Ishikawa (cell line): Measurements from ENCODE around the gene CRACR2B.

Source experiments
- CEBPB ChIP-seq: IDR thresholded peaks from 2 replicates; pipeline ENCODE4 v1.6.1; 2012
- EGR1 ChIP-seq: IDR thresholded peaks from 2 replicates; pipeline ENCODE4 v1.6.1; 2012
- EP300 ChIP-seq: IDR thresholded peaks from 2 replicates; pipeline ENCODE4 v1.6.1; 2012; ENCODE audit warnings: borderline replicate concordance
- FOXM1 ChIP-seq: IDR thresholded peaks from 2 replicates; pipeline ENCODE4 v1.6.1; 2012; ENCODE audit warnings: low read depth, borderline replicate concordance
- MAX ChIP-seq: IDR thresholded peaks from 2 replicates; pipeline ENCODE4 v1.6.1; 2012
- NFIC ChIP-seq: IDR thresholded peaks from 2 replicates; pipeline ENCODE4 v1.6.1; 2012
- RAD21 ChIP-seq: IDR thresholded peaks from 2 replicates; pipeline ENCODE4 v1.6.1; 2012; ENCODE audit warnings: low read depth
- TAF1 ChIP-seq: IDR thresholded peaks from 2 replicates; pipeline ENCODE4 v1.6.1; 2012; ENCODE audit warnings: low read depth, mild to moderate bottlenecking
- TCF12 ChIP-seq: IDR thresholded peaks from 2 replicates; pipeline ENCODE4 v1.6.1; 2012; ENCODE audit warnings: low read depth
- TEAD4 ChIP-seq: IDR thresholded peaks from 2 replicates; pipeline ENCODE4 v1.6.1; 2012
- YY1 ChIP-seq: IDR thresholded peaks from 2 replicates; pipeline ENCODE4 v1.6.1; 2012; ENCODE audit warnings: low read depth
- ZBTB7A ChIP-seq: IDR thresholded peaks from 2 replicates; pipeline ENCODE4 v1.6.1; 2012; ENCODE audit warnings: low read depth
- TF ChIP-seq, protein P1 (sequence below): IDR thresholded peaks from 2 replicates; pipeline ENCODE4 v1.6.1; 2012
- TF ChIP-seq, protein P2 (sequence below): IDR thresholded peaks from 2 replicates; pipeline ENCODE4 v1.6.1; 2012; ENCODE audit warnings: low read depth, mild to moderate bottlenecking

CRACR2B gene

DNA sequence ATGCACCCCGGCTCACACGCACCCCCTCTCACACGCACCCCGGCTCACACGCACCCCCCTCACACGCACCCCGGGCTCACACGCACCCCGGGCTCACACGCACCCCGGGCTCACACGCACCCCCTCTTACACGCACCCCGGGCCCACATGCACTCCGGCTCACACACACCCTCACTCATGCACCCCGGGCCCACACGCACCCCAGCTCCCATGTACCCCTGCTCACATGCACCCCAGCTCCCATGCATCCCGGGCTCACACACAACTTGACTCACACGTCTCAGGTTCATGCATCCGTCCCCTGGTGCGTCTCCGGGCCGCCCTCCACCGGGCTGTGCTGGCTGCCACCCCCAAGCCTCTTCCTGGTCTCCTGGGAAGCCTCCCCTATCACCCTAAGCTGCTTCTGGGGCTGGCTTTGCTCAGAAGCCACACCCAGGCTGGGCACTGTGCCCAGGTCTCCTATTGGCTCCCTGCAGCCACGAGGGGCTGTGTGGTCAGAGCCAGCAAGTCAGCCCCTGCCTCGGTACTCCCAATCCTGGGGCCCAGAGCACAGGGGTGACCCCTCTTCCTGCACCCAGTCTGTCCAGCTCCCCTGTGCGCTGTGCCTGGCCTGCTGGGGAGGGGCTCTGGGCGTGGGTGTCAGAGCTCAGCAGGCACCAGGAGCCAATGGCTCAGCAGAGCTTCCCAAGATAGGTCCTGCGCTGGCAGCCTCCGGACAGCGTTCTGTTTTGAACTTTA is 31.8 kb downstream of the CRACR2B start:
- TF ChIP-seq NFIC (peak; percentile 57; the same call in 1 of the 2 replicates), CEBPB (no peak), MAX (no peak), EGR1 (peak; percentile 76)
- TF ChIP-seq, protein P1, sequence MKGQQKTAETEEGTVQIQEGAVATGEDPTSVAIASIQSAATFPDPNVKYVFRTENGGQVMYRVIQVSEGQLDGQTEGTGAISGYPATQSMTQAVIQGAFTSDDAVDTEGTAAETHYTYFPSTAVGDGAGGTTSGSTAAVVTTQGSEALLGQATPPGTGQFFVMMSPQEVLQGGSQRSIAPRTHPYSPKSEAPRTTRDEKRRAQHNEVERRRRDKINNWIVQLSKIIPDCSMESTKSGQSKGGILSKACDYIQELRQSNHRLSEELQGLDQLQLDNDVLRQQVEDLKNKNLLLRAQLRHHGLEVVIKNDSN, result peak; percentile 93

DNA sequence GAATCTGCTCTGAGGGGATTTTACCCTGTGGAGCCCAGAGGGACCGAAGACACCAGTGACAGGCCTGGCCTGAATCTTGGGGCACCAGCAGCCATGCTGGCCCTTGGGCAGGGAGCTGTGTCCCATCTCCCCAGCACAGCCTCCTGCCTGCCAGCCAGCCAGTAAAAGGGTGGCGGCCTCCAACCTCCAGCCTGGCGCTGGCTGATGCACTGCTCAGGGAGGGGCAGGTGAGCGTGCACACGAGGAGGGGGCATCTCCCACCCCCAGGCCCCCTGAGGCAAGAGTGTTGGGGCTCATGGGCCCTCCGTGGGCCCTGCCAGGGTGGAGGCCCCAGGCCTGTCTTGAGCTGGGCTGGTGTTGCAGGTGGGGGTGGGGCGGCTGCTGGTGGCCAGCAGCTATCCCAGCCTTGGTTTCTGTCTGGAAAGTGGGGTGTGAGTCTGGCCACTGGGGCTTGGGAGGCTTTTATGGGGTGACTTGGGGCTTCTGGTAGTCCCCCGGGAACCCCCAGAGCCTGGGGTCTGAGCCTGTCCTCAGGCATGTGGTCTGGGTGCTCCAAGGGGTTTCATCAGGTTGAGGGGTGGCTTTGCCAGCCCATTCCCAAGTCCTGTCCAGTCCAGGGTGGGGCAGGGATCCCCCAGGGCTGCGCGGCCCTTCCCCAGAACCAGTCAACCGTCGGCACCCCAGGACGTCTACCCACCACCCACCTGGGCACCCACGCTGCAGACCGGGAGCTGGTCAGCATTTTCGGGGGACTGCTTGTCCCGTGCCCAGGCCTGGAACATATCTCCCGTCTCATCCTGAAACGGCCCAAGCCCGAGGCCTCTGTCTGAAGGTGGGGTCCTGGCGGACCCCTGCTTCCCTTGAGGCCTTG is 32.8 kb downstream of the CRACR2B start:
- TF ChIP-seq NFIC, result no peak
- no peak for TF ChIP-seq YY1
- no peak for TF ChIP-seq EGR1
- no peak for TF ChIP-seq TEAD4
- no peak for TF ChIP-seq TCF12
- TF ChIP-seq TAF1, result no peak
- TF ChIP-seq, protein P1, result no peak
- TF ChIP-seq FOXM1, result no peak
- no peak for TF ChIP-seq EP300
- no peak for TF ChIP-seq CEBPB

DNA sequence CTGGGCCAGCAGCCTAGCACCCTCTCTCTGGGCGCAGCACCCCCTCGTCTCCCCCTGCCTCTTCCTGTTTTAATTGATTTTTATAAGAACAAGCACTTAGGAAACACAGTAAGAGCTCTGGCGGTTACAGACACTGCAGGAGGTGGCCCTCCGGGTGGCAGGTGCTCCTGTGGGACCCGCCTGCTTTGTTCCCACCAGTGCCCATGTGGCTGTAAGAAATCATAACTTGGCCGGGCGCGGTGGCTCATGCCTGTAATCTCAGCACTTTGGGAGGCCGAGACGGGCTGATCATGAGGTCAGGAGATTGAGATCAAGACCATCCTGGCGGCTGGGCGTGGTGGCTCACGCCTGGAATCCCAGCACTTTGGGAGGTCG is 33.4 kb downstream of the CRACR2B start:
- TF ChIP-seq FOXM1, result no peak
- no peak for TF ChIP-seq EGR1
- TF ChIP-seq EP300, result no peak
- TF ChIP-seq, protein P2, sequence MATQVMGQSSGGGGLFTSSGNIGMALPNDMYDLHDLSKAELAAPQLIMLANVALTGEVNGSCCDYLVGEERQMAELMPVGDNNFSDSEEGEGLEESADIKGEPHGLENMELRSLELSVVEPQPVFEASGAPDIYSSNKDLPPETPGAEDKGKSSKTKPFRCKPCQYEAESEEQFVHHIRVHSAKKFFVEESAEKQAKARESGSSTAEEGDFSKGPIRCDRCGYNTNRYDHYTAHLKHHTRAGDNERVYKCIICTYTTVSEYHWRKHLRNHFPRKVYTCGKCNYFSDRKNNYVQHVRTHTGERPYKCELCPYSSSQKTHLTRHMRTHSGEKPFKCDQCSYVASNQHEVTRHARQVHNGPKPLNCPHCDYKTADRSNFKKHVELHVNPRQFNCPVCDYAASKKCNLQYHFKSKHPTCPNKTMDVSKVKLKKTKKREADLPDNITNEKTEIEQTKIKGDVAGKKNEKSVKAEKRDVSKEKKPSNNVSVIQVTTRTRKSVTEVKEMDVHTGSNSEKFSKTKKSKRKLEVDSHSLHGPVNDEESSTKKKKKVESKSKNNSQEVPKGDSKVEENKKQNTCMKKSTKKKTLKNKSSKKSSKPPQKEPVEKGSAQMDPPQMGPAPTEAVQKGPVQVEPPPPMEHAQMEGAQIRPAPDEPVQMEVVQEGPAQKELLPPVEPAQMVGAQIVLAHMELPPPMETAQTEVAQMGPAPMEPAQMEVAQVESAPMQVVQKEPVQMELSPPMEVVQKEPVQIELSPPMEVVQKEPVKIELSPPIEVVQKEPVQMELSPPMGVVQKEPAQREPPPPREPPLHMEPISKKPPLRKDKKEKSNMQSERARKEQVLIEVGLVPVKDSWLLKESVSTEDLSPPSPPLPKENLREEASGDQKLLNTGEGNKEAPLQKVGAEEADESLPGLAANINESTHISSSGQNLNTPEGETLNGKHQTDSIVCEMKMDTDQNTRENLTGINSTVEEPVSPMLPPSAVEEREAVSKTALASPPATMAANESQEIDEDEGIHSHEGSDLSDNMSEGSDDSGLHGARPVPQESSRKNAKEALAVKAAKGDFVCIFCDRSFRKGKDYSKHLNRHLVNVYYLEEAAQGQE, result no peak
- TF ChIP-seq CEBPB, result no peak
- no peak for TF ChIP-seq TCF12
- no peak for TF ChIP-seq RAD21
- TF ChIP-seq, protein P1, result no peak

GRCh38 chr11:862081-862661 is 34.5 kb downstream of the CRACR2B start:
- peak; percentile 77 for TF ChIP-seq NFIC
- no peak for TF ChIP-seq CEBPB

DNA sequence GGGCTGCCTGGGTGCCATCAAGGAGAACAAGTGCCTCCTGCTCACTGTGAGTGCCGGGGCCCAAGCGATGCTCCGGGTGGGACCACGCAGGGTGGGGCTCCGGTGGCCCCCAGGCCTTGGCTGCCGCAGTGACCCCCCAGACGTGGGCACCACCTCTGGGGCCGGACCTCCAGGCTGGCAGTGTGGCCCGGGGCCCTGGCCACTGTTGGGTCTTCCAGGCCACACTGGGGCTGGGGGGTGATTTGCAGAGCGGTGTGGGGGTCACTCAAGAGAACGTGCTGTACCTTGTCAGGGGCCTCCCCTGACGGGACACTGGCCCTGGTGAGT is 34.9 kb downstream of the CRACR2B start:
- TF ChIP-seq YY1, result no peak
- no peak for TF ChIP-seq ZBTB7A
- TF ChIP-seq, protein P1, result no peak
- no peak for TF ChIP-seq TCF12
- no peak for TF ChIP-seq TEAD4
- no peak for TF ChIP-seq EGR1
- no peak for TF ChIP-seq TAF1
- no peak for TF ChIP-seq FOXM1
- TF ChIP-seq, protein P2, result no peak
- no peak for TF ChIP-seq EP300
